Stimulated activated CD4-positive, alpha-beta T cell treated with anti-CD3 and anti-CD28 coated beads, Interleukin-1b, Interleukin-23, amount 100 ng/mL, for 48 hours (primary cell): ENCODE data around the gene NT5DC2.
"Not testable (repeated sequence)": the region's sequence is repeated elsewhere in the genome, so short reads cannot be mapped to it uniquely, and the experiment has no call there.

Experiments
- DNase-seq: peaks from one replicate; pipeline ENCODE4 v3.0.0-alpha.2; 2020

Gene NT5DC2

DNA sequence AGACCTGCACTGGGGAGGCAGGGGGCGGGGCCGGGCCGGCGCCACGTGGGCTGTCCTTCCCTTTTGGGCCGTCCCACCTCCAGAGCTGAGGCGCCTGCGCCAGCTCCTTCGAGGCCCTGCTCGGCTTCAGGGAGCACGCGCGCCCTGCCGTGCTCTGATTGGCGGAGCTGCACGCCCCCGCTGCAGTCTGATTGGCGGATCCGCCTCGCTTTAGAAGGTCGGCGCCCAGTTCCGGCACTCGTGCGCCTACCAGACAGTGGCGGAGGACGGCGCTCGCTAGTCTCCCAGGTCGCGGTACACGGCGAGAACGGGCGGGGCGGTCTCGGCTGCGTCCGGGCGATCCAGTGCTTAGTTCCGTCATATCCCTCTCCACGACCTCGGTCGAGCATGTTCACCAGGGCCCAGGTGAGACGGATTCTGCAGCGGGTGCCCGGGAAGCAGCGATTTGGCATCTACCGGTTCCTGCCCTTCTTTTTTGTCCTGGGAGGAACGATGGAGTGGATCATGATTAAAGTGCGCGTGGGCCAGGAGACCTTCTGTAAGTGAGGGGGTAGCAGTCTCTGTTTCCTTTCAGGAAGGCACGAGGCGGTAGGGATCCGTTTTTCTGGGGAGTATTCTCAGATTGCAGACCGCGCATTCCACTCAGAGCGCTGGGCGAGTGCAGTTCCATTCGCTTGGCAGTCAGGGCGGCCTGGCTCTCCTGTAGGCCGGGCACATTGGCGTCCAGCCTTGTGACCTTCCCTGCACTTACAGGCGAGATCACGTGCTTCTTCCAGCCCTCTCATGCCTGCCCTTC lies 2.9 kb upstream of the NT5DC2 start, which contains the start of gene UQCC5:
UQCC5 (plus strand) TSS at position 237 of the 796 bp plus-strand sequence; CDS start at position 388, 151 bp downstream.
- DNase-seq: peak; percentile 98

DNA sequence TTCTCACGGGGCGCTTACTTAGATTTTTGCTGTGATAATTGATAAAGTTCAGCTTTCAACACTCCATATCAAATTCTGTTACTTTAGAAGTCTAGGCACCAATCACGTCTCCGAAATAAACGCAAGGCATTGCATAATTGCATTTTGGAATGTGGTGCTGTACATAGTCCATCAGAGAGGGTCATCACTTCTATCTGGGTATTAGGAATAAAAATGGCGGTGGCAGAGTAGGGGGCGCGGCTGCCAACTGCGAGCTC lies 2.4 kb upstream of the NT5DC2 start:
- no peak for DNase-seq

GRCh38 chr3:52535411-52536111 lies 1.9 kb upstream of the NT5DC2 start:
- no peak for DNase-seq

GRCh38 chr3:52534281-52535183 lies 875 bp upstream of the NT5DC2 start:
- no peak for DNase-seq

- no peak for DNase-seq
These were observed 627 bp downstream of the NT5DC2 start for GRCh38 chr3:52532838-52533622.

GRCh38 chr3:52532517-52532837 lies 1.2 kb downstream of the NT5DC2 start:
- DNase-seq: no peak

DNA sequence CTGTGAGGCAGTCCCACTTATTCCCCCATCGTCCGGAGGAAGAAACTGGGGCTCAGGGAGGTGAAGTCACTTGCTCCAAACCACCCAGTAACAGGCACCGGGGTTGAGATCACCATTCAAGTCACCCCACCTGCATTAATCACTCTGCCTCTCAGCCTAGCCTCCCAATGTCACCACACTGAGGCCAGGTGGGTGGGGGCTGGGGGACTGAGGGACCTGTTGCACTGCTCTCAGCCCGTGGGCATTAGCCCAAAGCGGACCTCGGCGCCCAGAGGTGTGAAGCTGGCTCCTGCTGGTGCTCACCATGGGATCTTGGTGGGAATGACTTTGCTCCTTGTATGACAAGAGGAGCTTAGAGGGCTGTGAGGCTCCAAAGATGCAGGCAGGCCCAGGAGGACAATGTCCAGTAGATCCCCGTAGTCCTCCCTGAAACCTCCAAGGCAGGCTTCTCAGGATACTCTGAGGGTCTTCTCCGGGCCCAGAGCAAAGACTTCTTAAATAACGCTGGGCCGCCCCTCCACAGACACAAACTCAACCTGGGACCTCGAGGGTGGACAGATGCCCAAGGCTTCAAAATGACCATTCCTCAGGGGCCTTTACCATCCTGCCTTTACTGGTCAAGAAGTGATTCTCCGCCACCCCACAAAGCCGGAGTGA lies 1.7 kb downstream of the NT5DC2 start:
- DNase-seq: peak; percentile 11

DNA sequence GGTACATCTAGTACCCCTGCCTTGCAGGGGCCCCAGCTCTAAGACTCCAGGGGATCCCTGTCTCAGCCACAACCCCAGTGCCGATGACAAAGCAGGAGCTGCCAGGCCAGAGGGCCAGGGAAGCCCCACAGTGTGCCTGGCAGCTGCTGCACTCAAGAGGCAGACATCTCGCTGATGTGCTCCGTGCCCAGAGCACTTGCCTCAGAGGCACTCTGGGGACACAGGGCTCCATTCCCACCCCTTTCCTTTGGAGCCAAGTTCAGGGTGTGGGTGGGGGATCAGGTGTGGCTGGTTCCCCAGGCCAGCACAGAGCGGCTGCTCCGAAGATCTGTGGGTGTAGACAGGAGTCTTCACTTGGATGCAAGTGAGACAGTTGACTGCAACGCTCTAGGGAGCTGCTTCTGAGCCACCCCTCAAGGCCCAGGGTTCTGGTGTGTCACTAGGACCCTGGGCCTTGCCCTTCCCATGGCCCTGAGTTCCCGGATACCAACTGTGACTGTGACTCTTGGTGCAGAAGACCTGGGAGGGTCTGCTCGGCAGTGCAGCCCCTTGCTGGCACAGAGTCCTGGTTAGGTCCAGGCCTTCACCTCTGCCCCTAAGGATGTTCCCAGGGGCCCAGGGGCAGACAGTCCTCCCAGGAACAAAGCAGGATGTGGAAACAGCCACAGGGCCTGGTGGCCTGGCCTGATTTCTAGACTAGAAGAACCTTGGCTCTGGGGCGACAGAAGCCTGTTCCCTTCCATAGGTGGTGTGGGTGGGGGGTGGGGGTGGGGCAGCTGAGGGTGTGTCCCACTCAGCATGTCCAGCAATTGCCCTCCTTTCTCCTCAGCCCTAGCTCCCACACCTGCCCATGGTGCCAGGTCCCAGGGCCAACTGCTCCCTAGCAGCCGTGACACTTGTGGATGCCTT lies 2.5 kb downstream of the NT5DC2 start:
- DNase-seq: peak; percentile 1

- peak; percentile 1 for DNase-seq
These were observed 4.0 kb downstream of the NT5DC2 start for GRCh38 chr3:52529376-52530333.

DNA sequence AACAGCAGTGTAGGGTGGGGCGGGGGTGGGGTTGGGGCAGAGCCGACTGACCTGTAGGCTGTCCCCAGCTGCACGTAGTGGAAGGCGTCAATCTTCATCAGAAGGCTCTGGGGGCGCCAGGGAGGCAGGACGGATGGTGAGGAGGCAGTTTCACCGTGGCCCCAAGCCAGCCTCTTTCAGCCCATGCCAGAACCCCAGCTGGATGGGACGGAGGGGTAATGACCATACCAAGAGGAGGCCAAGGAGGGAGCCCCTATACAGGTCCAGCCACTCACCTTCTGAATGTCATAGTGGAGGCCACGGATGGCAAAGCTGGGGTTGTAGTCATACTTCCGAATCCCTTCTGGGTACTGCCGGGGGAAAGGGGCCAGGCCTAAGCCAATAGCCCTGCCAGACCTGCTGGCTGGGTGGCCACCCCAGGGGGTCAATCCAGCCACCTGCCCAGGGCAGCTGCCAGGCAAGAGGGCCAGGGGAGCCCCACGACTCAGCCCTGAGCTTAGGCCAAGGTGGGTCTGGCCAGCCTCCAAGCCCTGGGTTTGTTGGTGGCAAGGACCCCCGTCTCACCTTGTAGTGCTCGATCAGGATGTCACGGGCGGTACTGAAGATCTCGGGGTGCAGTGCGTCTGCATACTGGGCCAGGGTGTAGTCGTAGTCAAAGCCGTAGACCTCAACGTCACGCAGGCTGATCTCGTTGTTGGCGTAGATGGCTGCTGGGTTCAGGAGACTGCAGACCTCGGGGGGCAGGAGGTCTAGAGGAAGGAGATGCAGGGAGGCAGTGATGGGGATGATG lies 4.9 kb downstream of the NT5DC2 start:
- DNase-seq: peak; percentile 1

GRCh38 chr3:52527732-52528585 lies 5.7 kb downstream of the NT5DC2 start:
- peak; percentile 0 for DNase-seq

GRCh38 chr3:52527039-52527731 lies 6.5 kb downstream of the NT5DC2 start:
- DNase-seq: peak; percentile 0

DNA sequence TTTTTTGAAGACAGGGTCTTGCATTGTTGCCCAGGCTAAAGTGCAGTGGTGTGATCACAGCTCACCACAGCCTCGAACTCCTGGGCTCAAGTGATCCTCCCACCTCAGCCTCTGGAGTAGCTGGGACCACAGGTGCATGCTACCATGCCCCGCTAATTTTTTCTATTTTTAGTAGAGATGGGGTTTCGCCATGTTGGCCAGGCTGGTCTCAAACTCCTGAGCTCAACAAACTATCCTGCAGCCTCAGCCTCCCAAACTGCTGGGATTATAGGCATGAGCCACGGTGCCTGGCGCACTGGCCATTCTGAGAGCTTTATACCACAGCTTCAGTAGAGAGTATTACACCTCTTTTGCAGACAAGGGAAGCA lies 7.0 kb downstream of the NT5DC2 start:
- not testable (repeated sequence) for DNase-seq

DNA sequence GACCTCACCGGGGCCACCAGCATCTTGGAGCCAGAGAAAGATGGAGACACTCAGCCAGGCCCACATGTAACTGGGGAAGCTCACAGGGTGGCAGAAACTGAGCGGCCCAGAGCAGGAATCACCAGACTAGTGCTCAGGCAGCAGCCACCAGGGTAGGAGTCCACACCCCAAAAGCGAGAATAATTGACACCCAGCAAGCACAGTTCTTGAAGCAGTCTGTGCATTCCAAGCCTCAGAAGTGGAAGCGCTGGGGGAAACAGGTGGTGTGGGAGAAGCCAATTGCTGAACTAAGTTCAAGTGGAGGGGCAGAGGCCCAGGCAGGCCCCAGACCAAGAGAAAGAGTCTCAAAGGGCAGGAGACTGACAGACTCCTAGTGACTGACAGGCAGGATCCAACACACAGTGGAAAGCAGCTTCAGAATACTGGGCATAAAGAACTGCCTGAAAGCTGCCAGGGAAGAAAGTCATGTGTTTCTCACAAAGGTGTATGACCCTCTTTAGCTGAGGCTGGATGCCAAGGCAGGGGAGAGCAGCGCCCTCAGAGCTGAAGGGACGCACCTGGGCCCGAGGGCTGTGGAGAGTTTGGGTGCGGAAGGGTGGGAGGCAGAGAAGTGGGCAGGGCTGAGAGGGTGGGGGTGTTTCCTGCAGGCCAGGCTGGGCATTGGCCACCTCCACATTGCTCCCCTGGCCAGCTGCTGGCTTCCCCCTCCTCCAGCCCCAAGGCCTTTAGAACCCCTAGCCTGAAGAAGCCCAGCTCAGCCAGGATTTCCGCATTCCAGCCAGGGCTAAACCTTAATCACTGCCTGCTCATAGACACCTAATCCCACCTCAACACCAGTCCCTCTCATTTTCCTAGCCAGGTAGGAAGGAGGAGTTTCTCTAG lies 7.7 kb downstream of the NT5DC2 start:
- DNase-seq: no peak

- DNase-seq: no peak
These were observed 8.6 kb downstream of the NT5DC2 start for GRCh38 chr3:52524752-52525679.
